Neural progenitor cell (in vitro differentiated cells): ENCODE measurements around the gene CADPS.

Experiments
- EZH2 ChIP-seq: fragments of 200-600 bp; sonication (generic); IDR thresholded peaks from 2 replicates; pipeline ENCODE4 v1.6.1; 2017; ENCODE audit warnings: antibody characterized with exemption, mild to moderate bottlenecking, moderate library complexity
- EZH2phosphoT487 ChIP-seq: fragments of 200-600 bp; sonication (generic); IDR thresholded peaks from 2 replicates; pipeline ENCODE4 v1.6.1; 2017; ENCODE audit warnings: antibody characterized with exemption
- TF ChIP-seq, protein P1 (sequence below): fragments of 200-600 bp; sonication (generic); IDR thresholded peaks from 2 replicates; pipeline ENCODE4 v1.5.1; 2017; ENCODE audit warnings: antibody characterized with exemption, mild to moderate bottlenecking

DNA sequence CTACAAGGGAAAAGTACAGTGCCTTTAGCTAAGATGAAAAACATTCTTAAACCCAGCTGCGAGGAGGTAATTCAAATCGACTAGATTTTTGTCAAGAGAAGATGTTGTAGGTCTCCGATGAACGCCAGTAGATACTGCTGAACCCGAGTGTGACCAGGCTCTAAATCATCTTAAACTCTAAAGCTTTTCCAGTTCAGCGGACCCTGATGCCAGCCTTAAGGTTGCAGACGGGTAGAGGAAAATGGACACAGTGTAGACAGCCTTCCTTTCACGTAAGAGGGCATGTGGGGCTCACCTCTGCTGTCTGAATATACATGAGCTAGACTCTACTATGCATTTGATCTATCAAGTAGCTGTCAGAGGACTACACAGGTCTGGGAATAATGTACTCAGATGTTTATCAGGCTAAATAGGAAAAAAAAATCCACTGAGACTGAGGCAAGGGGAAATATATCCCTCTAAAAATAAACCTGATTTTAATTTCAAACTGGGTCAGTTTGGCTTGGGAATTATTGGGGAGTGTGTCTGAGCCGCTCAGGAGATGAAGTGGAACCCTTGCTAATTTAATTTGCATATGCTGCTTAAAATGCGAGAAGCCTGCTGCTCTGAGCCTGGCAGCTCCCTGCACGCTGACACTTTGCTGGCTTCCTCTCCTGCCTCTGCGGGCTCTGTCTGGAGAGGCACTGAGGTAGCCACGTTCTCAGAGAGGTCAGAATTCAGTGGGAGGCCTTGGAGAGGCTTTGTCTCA, 151.9 kb downstream of the CADPS start:
- TF ChIP-seq, protein P1, sequence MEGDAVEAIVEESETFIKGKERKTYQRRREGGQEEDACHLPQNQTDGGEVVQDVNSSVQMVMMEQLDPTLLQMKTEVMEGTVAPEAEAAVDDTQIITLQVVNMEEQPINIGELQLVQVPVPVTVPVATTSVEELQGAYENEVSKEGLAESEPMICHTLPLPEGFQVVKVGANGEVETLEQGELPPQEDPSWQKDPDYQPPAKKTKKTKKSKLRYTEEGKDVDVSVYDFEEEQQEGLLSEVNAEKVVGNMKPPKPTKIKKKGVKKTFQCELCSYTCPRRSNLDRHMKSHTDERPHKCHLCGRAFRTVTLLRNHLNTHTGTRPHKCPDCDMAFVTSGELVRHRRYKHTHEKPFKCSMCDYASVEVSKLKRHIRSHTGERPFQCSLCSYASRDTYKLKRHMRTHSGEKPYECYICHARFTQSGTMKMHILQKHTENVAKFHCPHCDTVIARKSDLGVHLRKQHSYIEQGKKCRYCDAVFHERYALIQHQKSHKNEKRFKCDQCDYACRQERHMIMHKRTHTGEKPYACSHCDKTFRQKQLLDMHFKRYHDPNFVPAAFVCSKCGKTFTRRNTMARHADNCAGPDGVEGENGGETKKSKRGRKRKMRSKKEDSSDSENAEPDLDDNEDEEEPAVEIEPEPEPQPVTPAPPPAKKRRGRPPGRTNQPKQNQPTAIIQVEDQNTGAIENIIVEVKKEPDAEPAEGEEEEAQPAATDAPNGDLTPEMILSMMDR = no peak
- TF ChIP-seq EZH2 (no peak), EZH2phosphoT487 (no peak)
